SK-N-MC (cell line): ENCODE data around the gene MOCS1.

Experiments
- EZH2 ChIP-seq: fragments of 200-600 bp; sonication (generic); IDR thresholded peaks from one replicate; pipeline ENCODE4 v1.6.1; 2017; ENCODE audit warnings: antibody characterized with exemption
- POLR2AphosphoS5 ChIP-seq: IDR thresholded peaks from 2 replicates; pipeline ENCODE4 v1.6.1; 2012; ENCODE audit warnings: mild to moderate bottlenecking, low read depth, low read length, borderline replicate concordance

DNA sequence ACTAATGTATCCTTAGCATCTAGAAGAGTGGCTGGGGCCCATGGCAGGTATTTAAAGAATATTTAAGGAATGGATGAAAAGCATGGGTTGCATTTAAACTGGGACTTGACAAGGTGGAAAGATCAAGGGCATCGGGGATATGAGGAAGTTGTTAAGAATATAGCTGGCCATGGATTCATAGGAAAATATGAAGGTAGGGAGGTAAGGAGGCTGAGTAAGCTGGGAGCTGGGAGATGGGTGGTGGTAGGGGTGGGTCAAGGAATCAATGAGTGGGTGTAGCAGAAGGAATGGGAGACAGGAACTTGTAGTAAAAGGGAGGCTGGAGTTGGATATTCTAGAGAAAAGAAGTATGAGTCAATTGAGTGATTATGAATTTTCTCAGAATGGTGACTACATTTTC, 44.0 kb upstream of the MOCS1 start:
- TF ChIP-seq POLR2AphosphoS5 = no peak
- no peak for TF ChIP-seq EZH2
